HG02610 (cell line): ENCODE data around the gene RERE.
"Not testable (repeated sequence)": the region's sequence is repeated elsewhere in the genome, so short reads cannot be mapped to it uniquely, and the experiment has no call there.

Experiments used
- ATAC-seq: cut with Tn5 transposase; IDR thresholded peaks from one replicate; pipeline ENCODE4 v1.9.1; 2021; ENCODE audit warnings: mild to moderate bottlenecking, moderate library complexity; ENCODE audit not compliant: unreplicated experiment

Gene RERE

DNA sequence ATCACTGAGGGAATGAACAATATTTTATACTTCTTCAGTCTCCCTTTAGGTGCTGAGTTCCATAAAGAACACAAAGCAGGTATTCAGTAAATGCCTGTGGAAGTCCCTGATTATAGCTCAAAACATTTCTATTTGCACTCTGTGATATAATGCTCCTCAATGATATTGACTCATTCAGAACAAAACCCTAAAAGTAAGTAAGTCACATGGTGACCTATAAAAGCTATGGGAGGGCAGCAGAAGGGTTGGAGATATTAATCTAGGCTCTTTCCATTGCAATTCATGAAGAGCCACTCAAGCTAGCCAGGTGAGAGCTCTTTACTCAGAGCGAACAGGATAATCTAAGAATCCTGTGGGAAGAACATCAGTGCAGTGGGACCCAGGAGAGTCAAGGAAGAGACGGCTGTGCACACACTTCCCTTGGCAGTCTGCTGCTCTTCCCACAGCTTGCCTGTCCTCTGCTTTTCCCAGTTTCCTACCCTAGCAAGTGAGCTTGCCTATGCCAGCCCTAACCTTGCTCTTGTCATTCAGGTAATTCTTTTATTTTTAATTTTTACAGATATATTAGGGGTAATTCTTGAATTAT is 197.4 kb downstream of the RERE start:
- ATAC-seq = not testable (repeated sequence)

GRCh38 chr1:8619419-8619818 is 198.0 kb downstream of the RERE start:
- not testable (repeated sequence) for ATAC-seq

DNA sequence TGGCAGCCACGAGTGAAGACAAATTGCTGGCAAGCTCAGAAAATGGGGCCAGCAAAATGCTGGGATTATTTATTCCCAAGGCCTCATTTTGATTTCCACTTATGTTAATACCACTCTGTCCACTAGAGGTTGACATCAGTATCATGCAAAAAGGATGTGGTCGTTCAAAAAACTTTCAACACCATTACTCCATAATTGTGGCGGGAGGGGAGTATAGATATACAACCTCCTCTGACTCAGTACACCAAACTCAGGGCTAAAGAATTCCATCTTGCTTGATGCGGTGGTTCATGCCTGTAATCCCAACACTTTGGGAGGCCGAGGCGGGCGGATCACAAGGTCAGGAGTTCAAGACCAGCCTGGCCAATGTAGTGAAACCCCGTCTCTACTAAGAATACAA is 200.6 kb downstream of the RERE start:
- not testable (repeated sequence) for ATAC-seq

GRCh38 chr1:8611634-8612515 is 205.6 kb downstream of the RERE start:
- not testable (repeated sequence) for ATAC-seq

GRCh38 chr1:8607906-8608305 is 209.5 kb downstream of the RERE start:
- no peak for ATAC-seq

GRCh38 chr1:8604041-8604945 is 213.1 kb downstream of the RERE start:
- ATAC-seq = peak; percentile 79

DNA sequence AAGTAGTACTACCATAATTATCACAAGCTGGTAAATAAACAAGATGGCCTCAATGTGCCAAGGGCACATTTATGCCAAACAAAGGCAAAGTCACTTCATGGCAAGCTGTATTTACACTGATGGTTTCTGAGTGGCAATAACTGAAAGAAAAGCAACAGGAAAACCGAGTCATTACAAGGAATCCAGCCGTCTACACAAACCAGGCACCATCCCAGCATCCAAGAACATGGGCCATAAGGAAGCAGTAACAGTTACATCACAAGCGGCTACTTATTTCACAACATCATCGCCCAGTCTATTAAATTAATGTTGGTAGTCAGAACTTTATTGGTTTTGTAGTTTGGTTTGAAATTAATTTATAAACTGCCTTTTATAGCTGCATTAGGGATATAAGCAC is 214.2 kb downstream of the RERE start:
- ATAC-seq = no peak

GRCh38 chr1:8602471-8603219 is 214.8 kb downstream of the RERE start:
- no peak for ATAC-seq

- no peak for ATAC-seq
Observed at GRCh38 chr1:8600336-8600735, 217.1 kb downstream of the RERE start.

GRCh38 chr1:8599646-8600212 is 217.7 kb downstream of the RERE start:
- no peak for ATAC-seq

DNA sequence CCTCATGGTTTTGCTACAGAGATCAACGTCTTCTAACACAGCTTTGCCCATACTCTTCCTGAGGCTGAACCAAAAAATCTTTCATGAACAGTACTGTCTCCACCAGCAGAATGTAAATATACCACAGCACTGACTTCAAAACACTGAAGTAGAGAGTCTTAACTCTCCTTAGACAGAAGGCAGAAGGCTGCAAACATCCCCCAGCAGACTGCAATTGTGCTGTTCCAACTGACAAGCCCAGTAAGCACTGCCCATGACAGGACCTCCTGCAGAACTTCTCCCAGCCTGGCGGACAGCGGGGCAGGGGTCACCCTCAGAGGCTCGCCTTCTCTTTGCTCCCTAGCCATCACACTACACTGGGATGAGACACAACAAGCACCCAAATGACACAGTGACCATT is 218.7 kb downstream of the RERE start:
- ATAC-seq = no peak

DNA sequence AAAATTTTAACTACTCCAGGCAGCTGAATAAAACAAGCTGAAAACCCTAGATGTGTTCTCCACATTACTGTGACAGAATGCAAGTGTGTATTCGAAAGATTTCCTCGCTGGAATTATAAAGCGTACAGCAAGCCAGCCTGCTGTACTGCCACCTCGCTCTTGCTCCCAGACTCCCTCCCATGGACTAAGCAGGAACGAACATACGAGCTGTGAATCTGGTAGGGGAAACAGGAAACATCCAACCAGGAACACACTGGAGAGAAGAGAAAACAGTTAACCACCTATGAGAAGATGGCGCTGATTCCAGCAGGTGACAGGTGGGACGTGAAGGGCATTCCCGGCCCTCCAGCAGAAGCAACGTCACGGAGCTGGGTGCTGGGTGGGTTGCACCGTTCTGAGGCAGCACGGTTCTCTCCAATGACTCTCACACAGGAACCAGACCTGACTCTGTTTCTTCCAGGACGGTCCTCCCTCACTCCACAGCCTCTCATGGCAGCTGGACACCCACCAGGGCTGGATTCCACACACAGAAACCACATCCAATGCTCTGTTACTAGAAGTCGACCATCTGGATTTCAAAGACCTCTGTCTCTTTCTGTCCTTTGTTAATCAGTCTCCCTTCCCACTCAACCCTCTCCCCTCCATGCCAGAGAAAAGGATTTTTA is 219.2 kb downstream of the RERE start:
- ATAC-seq = no peak

DNA sequence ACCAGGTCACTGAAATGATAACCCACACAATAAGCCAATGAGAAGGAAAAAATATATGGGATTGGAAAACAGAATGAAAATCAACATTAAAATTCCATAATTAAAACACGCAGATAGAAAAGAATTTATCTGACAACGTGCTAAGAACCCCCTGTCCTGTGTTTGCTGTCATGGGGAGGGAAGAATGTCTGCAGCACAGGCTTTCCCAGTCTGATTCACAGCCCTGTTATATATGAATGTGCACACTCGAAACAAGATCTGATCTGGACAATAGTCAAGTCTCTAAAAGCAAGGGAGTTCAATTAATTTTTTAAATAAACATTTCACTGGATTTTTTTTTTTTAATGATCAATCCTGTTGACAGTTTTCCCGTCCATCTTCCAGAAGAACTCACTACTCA is 220.0 kb downstream of the RERE start:
- no peak for ATAC-seq

DNA sequence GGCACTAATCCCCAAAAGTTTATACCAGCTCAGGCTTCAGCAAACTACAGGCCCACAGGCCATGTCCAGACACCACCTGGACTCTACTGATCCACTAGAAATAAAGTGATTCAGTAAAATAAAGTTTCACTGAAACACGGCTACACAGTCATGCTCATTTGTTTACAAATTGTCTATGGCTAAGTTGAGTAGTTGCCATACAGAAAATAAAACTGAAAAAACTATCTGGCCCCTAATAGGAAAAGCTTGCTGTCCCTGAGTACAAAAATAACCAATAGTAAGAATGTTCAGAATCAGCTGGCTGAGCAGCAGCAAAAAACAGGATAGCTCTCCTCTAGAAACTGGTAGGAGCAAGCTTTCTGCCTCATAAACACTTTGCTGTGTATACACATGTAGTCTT is 221.5 kb downstream of the RERE start:
- no peak for ATAC-seq

GRCh38 chr1:8595332-8595731 is 222.1 kb downstream of the RERE start:
- ATAC-seq = no peak

- ATAC-seq = not testable (repeated sequence)
Observed at GRCh38 chr1:8593292-8593691, 224.1 kb downstream of the RERE start.

DNA sequence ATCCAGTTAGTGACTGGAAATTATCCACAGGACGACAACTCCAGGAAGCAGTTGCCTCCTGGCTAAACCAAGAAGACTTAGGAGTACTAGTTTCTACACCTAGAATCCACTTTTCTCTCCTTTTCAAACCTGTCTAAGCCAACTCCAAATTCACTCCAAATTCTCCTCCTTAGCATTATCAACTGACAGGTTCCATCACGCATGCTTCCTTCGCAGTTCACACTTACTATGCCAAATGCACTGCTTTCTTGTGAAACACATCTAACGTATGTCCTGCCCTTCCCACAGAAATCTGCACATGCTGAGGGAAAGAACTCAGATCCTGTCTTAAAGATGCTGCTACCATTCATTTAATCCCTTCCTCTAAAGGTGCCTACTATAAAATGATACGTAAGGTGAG is 225.9 kb downstream of the RERE start:
- no peak for ATAC-seq

- ATAC-seq = no peak
Observed at GRCh38 chr1:8590721-8591351, 226.6 kb downstream of the RERE start.

DNA sequence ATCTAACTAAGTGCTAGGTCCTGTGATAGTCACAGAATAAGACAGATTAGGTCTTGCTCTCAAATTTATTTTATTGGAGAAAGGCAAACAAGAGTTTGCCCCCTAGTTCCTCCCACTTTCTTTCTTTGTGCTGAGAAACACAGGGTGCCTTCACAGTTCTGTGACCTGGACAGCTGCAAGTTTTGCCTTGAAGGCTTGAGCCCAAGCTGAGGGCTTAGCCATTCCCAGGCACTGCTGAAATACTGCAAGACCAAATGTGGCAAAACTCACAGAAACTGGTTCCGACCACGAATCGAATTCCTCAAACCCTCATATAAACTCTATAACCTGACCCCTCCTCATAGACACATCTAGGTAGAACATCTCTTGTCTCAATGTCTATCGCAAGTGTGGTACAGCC is 227.9 kb downstream of the RERE start:
- ATAC-seq = no peak
